ENCODE measurements around the gene HERPUD1.

GRCh38 chr16:56939801-56940200 is 7.9 kb downstream of the HERPUD1 start:
- TF ChIP-seq, protein P1, sequence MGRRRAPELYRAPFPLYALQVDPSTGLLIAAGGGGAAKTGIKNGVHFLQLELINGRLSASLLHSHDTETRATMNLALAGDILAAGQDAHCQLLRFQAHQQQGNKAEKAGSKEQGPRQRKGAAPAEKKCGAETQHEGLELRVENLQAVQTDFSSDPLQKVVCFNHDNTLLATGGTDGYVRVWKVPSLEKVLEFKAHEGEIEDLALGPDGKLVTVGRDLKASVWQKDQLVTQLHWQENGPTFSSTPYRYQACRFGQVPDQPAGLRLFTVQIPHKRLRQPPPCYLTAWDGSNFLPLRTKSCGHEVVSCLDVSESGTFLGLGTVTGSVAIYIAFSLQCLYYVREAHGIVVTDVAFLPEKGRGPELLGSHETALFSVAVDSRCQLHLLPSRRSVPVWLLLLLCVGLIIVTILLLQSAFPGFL (CRISPR knock-in tag; IDR thresholded peaks at IDR 0.05; ENCODE audit: borderline replicate concordance): no peak
- TF ChIP-seq CTCF (IDR thresholded peaks at IDR 0.05) (no peak), MAX (CRISPR knock-in tag; IDR thresholded peaks at IDR 0.05) (no peak), NFYB (CRISPR knock-in tag; conservative IDR thresholded peaks at IDR 0.05; ENCODE audit: low read depth) (no peak)
- TF ChIP-seq, protein P2, sequence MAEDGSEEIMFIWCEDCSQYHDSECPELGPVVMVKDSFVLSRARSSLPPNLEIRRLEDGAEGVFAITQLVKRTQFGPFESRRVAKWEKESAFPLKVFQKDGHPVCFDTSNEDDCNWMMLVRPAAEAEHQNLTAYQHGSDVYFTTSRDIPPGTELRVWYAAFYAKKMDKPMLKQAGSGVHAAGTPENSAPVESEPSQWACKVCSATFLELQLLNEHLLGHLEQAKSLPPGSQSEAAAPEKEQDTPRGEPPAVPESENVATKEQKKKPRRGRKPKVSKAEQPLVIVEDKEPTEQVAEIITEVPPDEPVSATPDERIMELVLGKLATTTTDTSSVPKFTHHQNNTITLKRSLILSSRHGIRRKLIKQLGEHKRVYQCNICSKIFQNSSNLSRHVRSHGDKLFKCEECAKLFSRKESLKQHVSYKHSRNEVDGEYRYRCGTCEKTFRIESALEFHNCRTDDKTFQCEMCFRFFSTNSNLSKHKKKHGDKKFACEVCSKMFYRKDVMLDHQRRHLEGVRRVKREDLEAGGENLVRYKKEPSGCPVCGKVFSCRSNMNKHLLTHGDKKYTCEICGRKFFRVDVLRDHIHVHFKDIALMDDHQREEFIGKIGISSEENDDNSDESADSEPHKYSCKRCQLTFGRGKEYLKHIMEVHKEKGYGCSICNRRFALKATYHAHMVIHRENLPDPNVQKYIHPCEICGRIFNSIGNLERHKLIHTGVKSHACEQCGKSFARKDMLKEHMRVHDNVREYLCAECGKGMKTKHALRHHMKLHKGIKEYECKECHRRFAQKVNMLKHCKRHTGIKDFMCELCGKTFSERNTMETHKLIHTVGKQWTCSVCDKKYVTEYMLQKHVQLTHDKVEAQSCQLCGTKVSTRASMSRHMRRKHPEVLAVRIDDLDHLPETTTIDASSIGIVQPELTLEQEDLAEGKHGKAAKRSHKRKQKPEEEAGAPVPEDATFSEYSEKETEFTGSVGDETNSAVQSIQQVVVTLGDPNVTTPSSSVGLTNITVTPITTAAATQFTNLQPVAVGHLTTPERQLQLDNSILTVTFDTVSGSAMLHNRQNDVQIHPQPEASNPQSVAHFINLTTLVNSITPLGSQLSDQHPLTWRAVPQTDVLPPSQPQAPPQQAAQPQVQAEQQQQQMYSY (CRISPR knock-in tag; IDR thresholded peaks at IDR 0.05): no peak
- TF ChIP-seq, protein P3, sequence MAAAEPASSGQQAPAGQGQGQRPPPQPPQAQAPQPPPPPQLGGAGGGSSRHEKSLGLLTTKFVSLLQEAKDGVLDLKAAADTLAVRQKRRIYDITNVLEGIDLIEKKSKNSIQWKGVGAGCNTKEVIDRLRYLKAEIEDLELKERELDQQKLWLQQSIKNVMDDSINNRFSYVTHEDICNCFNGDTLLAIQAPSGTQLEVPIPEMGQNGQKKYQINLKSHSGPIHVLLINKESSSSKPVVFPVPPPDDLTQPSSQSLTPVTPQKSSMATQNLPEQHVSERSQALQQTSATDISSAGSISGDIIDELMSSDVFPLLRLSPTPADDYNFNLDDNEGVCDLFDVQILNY (CRISPR knock-in tag; IDR thresholded peaks at IDR 0.05): no peak

All from WTC11 (cell line).